ENCODE data around the gene FNBP1. TPM values are rescaled to one million over a fixed set of nuclear protein-coding genes. Genes with fewer than 3 reads are reported as not detected.
A peak's percentile ranks its signal among the peaks of the same experiment; 100 is the strongest.
"Not testable (repeated sequence)": the region's sequence is repeated elsewhere in the genome, so short reads cannot be mapped to it uniquely, and the experiment has no call there.

The FNBP1 gene
- total RNA-seq, 1 donor from 2014 or later = 29.7 TPM

- no peak for DNase-seq (ENCODE audit: low read depth, low spot score)
Observed at GRCh38 chr9:129895376-129896268, 147.4 kb downstream of the FNBP1 start.

DNA sequence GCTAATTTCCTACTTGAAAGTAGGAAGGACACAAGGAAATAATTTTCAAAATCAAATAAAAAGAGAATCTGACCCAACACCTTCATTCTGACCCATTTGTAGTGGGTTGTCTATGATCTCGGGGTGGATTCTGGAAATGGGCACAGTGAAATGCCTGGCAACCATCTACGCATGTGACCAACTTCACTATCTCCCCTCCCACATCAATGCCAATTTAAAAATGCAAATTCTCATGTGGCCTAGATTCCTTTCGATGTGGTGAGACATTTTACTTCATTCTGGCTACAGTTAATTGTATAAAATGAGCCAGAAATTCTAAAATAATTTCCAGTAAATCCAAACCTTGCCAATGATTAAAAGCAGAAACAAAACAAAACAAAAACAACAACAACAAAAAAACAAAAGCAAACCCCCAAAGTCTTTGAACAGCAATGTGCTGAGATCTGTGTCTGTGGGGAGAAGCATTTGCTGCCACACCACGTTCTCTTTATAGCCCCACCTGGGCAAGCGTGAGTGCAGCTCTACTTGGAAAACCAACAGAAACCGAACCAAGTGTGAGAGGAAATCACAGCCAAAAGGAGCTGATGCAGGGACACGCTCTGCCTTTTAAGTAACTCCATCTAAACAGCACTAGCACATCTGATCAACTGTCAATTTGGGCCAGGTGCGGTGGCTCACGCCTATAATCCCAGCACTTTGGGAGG is 148.7 kb downstream of the FNBP1 start:
- DNase-seq (ENCODE audit: low read depth, low spot score) = no peak

- no peak for DNase-seq (ENCODE audit: low read depth, low spot score)
Observed at GRCh38 chr9:129891569-129891968, 151.4 kb downstream of the FNBP1 start.

GRCh38 chr9:129890718-129891299 is 152.2 kb downstream of the FNBP1 start:
- not testable (repeated sequence) for DNase-seq (ENCODE audit: low read depth, low spot score)

GRCh38 chr9:129889941-129890717 is 152.9 kb downstream of the FNBP1 start:
- DNase-seq (ENCODE audit: low read depth, low spot score) = no peak

- no peak for DNase-seq (ENCODE audit: low read depth, low spot score)
Observed at GRCh38 chr9:129889122-129889940, 153.7 kb downstream of the FNBP1 start.

GRCh38 chr9:129888293-129889121 is 154.5 kb downstream of the FNBP1 start:
- no peak for DNase-seq (ENCODE audit: low read depth, low spot score)

GRCh38 chr9:129887334-129888292 is 155.4 kb downstream of the FNBP1 start:
- no peak for DNase-seq (ENCODE audit: low read depth, low spot score)

DNA sequence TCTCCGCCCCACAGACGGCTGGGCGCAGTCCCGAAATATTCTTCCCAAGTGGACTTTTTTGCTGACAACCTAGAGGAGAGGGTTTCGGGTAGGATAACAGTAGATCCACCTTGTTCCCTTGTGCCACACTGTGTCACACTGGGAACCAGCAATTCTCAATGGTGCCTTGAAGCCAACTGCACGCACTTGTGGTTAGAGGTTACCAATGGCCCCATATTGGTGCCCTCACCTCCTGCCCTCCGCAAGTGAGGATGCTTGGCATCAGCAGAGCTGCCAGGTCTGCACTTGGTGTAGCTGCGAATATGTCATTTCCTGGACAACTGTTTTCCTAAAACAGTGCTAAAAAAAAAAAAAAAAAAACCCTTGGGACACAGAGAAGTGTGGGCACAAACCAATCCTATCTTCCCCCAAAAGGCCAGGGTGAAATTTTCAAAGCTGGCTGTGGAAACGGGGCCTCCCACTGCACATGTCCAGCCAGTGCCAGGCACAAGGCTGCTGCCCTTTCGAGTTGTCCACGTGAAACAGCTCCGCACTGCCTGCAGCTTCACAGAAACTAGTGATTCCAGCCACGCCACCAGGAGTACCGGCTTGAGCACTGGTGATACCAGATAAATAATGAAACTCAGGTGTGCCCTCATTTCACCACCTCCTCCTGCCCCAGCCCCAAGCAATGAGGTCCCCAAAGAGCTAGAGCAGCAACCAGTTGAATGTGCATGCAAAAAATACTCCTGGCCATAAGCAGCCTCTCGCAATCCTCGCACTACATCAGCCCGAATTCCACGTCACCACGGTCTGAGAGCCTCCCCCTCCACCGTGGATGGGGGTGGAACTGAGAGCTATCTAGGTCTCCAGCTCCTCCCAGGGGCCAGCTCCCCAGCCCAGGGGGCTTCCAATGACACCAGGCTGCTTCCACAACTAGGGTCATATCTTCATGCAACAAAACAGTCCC is 156.5 kb downstream of the FNBP1 start:
- no peak for DNase-seq (ENCODE audit: low read depth, low spot score)

- DNase-seq (ENCODE audit: low read depth, low spot score) = peak; percentile 63
Observed at GRCh38 chr9:129885670-129886106, 157.3 kb downstream of the FNBP1 start.

DNA sequence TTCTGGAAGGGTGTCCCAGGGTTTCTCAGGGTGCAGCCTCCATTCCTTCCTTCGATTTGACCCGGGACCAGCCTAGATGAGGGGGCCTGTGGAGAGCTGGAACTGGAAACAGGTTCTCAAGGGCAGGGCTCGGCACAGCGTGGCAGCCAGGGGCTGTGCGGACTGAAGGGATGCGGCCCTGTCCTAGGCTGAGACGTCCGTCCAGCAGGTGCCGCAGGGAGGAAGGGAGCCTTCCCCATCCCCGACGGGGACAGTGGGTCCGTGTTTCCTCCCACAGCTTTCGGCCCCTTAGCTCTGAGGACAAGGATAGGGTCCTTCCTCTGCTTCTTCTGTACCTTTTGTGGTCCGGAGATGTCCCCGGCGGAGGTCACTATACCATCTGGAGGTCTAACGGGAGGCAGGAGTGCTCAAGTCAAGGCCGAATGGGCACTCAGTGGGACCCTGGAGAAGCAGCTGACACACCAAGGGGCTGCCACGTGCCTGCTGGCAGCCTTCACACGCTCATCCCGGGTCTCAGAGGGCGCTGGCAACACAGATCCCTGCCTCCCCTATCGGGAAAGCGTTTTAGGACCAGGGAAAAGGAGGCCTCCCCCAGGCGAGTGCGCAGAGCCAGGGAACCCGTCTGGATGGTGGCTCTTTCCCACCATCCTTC is 157.8 kb downstream of the FNBP1 start:
- DNase-seq (ENCODE audit: low read depth, low spot score) = no peak

GRCh38 chr9:129884220-129885017 is 158.6 kb downstream of the FNBP1 start:
- no peak for DNase-seq (ENCODE audit: low read depth, low spot score)

DNA sequence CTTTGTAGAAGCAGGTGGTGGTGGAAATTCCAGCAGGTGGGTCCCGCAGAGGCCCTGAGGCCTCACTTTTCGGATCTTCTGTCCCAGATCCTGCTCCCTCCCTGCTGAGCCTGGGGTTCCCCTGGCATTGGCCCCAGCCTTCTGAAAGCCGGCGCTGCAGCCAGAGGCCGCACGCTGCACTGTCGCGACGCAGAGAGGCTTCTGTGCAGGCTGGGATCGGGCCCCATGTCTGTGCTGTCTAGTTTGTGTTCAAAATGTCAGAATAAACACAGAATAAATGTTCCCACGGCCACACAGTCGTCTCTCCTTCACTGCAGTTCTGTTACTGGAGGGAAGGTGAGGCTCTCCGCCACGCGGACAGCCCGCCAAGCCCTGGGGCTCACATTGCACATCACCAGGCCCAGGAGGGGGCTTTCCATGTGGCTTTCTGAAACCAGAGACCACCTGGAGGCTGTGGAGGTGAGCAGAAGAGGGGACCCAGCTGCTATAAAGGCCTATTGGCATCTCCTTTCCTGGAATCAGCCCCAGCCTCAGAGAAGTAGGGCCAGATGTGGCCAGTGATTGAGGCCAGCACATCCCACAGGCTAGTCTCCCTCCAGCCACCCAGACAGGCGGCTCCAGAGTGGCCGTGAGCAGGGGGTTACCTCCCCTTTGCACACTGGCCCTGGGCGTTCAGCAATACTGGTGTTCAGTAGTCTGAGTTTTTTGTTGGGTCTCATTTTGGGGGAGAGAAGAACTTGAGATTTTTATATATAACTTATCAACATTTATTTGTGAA is 161.3 kb downstream of the FNBP1 start:
- no peak for DNase-seq (ENCODE audit: low read depth, low spot score)

- DNase-seq (ENCODE audit: low read depth, low spot score) = no peak
Observed at GRCh38 chr9:129880654-129881546, 162.1 kb downstream of the FNBP1 start.

Measured in pulmonary artery endothelial cell (primary cell).